Prostate gland (tissue), 2 donors: ENCODE measurements around the gene PADI2. TPM values are rescaled to one million over a fixed set of nuclear protein-coding genes. Genes with fewer than 3 reads are reported as not detected.

Experiments used
- DNase-seq: peaks from one replicate; pipeline ENCODE4 v3.0.0-alpha.2; 2019; ENCODE audit warnings: low spot score
- H3K27ac ChIP-seq, 2 donors: fragments of 200-600 bp; sonication (generic); 2 replicates each; pipeline ENCODE4 v1.5.1; 2017 to 2019
- H3K27me3 ChIP-seq: fragments of 200-600 bp; sonication (generic); replicated peaks from 2 replicates; pipeline ENCODE4 v1.5.1; 2019; ENCODE audit not compliant: insufficient read depth
- H3K36me3 ChIP-seq, 2 donors: fragments of 200-600 bp; sonication (generic); 1 replicate in 1 of 2; 2 replicates in 1 of 2; pipeline versions ENCODE4 v1.5.1 to v1.8.1; 2017 to 2019
- H3K4me1 ChIP-seq: fragments of 200-600 bp; sonication (generic); replicated peaks from 2 replicates; pipeline ENCODE4 v1.5.1; 2019
- H3K4me3 ChIP-seq, 2 donors: fragments of 200-600 bp; sonication (generic); 2 replicates each; pipeline ENCODE4 v1.5.1; 2017 to 2019
- H3K9me3 ChIP-seq: fragments of 200-600 bp; sonication (generic); 2 replicates; pipeline ENCODE4 v1.5.1; 2017
- POLR2A ChIP-seq: fragments of 450-650 bp; IDR thresholded peaks from one replicate; pipeline ENCODE4 v1.6.1; 2016; ENCODE audit warnings: antibody characterized with exemption, mild to moderate bottlenecking
- POLR2AphosphoS5 ChIP-seq: sonication (generic); formaldehyde crosslinking; IDR thresholded peaks from one replicate; pipeline ENCODE4 v1.6.1; 2017; ENCODE audit warnings: antibody characterized with exemption
- WGBS: methylation state at CpG from one replicate; pipeline ENCODE4 v1.1.5; 2018; 5-methylcytosine and 5-hydroxymethylcytosine counted together
- intact Hi-C: fragments of 100-400 bp; cut with DNase I; formaldehyde crosslinking; loops from one replicate; pipeline ENCODE4 v1.14.2; 2022
- total RNA-seq, 2 donors: library from RNA; depleted of rRNA; stranded (reverse); fragments of >200 nt; gene quantifications; one replicate each; pipeline ENCODE4 v1.1.0, GENCODE V29; 2016
- TF ChIP-seq, protein P1 (sequence below), 4 experiments: fragments of 200-600 bp in 2 of 4; fragments of 450-650 bp in 2 of 4; sonication (generic) in 2 of 4; IDR thresholded peaks; 1 replicate in 3 of 4; 2 replicates in 1 of 4; pipeline ENCODE4 v1.5.1; 2016 to 2019; ENCODE audit warnings: antibody characterized with exemption in 4 of 4, mild to moderate bottlenecking in 2 of 4, moderate library complexity in 2 of 4

Gene PADI2
- total RNA-seq, 2 donors from 2014 or later: 1.1 to 5.0 TPM

DNA sequence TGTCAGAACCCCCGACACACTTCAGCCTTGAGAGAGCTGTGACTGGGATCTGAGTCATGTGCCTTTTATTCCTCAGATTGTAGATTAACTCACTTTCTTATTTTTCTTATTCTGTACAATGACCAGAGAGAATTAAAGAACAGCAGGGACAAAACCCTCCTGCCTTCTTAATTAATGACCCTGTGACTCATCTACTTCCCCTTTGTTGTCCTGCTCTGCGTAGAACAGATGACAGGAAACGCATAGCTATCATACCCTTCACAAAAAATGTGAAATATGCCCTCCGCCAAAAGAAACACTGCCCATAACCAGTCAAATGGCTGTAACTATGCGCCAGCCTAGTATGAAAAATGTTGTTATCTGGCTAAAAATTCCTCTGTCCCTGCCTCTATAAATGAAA lies 9.1 kb upstream of the PADI2 start:
- TF ChIP-seq, protein P1, sequence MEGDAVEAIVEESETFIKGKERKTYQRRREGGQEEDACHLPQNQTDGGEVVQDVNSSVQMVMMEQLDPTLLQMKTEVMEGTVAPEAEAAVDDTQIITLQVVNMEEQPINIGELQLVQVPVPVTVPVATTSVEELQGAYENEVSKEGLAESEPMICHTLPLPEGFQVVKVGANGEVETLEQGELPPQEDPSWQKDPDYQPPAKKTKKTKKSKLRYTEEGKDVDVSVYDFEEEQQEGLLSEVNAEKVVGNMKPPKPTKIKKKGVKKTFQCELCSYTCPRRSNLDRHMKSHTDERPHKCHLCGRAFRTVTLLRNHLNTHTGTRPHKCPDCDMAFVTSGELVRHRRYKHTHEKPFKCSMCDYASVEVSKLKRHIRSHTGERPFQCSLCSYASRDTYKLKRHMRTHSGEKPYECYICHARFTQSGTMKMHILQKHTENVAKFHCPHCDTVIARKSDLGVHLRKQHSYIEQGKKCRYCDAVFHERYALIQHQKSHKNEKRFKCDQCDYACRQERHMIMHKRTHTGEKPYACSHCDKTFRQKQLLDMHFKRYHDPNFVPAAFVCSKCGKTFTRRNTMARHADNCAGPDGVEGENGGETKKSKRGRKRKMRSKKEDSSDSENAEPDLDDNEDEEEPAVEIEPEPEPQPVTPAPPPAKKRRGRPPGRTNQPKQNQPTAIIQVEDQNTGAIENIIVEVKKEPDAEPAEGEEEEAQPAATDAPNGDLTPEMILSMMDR (IDR thresholded peaks at IDR 0.05): no peak
- TF ChIP-seq POLR2AphosphoS5: peak; percentile 24
- DNase-seq: no peak
- Histone ChIP-seq H3K9me3 (no peaks in the 10 kb centered on the region), H3K4me3 (no peak overlapping the region), H3K27me3 (no peaks in the 10 kb centered on the region), H3K27ac (no peak overlapping the region), H3K4me1 (no peaks in the 10 kb centered on the region), H3K36me3 (no peaks in the 10 kb centered on the region)
- 39% methylated on average over 5 of the region's 5 CpGs for whole genome bisulfite sequencing
- intact Hi-C loops: loop anchor here (10.0 kb wide), 1 partner anchor 206 kb away; no protein-coding TSS in a partner anchor

GRCh38 chr1:17125756-17126237 lies 6.5 kb upstream of the PADI2 start:
- Histone ChIP-seq H3K27ac (no peak overlapping the region), H3K27me3 (no peaks in the 10 kb centered on the region), H3K4me1 (no peaks in the 10 kb centered on the region), H3K9me3 (no peaks in the 10 kb centered on the region), H3K4me3 (no peak overlapping the region), H3K36me3 (no peaks in the 10 kb centered on the region)
- WGBS: 14% methylated on average over 16 of the region's 16 CpGs
- TF ChIP-seq POLR2AphosphoS5: peak; percentile 11
- TF ChIP-seq, protein P1 (IDR thresholded peaks at IDR 0.05): peak; percentile 92 to 98 (median 96)
- TF ChIP-seq POLR2A: no peak
- peak; percentile 84 for DNase-seq
- intact Hi-C loops: loop anchor here (2.0 to 10.0 kb wide), 2 partner anchors 111 to 209 kb away; no protein-coding TSS in a partner anchor

DNA sequence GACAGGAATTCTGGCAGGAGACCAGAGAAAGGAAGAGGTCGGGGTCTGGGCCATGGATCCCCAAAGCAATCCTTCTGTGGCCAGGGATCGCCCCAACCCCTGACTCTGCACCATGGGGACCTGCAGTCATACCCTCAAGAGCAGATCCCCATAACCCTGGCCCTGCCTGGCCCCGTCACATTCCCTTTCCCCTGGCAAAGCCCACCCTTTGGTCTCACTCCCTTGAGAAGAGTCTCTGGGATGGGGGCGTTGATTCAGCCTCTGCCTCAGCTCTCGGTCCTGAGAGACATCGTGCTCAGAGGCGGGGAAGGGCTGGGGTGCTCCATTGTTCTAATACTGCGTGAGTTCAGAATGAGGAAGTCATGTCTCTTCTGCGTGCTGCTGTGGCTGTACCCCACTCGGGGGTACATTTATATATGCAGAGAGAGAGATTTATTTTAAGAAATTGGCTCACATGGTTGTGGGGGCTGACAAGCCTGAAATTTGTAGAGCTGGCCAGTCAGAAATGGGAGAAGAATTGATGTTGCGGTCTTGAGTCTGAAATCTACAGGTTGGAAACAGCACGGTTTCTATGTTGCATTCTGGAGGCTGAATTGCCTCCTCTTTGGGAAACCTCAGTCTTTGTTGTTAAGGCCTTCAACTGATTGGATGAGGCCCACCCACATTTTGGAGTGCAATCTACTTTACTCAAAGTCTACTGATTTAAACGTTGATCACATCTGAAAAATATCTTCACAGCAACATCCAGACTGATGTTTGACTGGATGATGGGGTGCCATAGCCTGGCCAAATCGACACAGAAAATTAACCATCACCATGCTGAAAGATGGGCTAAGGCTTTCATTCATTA lies 4.2 kb upstream of the PADI2 start:
- Histone ChIP-seq H3K36me3 (no peaks in the 10 kb centered on the region), H3K9me3 (no peaks in the 10 kb centered on the region), H3K27ac (no peak overlapping the region), H3K27me3 (no peaks in the 10 kb centered on the region), H3K4me1 (peaks cover 3% of the 10 kb centered on the region), H3K4me3 (no peak overlapping the region)
- no peak for DNase-seq
- TF ChIP-seq POLR2A: no peak
- intact Hi-C loops: loop anchor here (2.0 to 10.0 kb wide), 2 partner anchors 113 to 211 kb away; no protein-coding TSS in a partner anchor
- WGBS: 77% methylated on average over 14 of the region's 14 CpGs

DNA sequence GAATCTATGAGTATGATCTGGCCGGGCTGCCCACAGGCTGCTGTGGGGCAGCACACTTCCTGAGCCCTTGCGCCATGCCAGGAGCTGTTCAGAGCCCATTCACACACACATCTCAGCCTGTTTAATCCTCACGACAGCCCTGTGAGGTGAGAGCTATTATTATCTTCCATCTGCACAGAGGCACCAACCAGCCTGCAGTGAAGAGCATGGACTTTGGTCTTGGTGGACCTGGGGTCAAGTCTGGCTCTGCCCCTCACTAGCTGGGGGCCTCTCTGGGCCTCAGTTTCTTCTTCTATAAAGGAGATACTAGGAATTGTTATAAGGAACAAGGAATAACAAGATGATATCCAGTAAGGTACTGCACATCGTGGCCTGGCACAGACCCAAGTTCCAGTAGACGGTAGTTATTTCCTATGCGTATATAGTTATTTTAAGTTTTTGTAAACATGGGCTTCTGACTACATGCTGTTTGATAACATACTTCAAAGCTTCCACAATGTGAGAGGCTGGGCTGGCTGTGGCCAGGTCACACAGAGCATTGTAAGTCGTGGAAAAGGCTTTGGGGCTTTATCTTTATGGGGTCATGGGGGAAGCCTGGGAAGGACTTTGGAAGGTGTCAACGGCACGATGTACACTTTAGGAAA lies 3.4 kb upstream of the PADI2 start:
- H3K9me3 ChIP-seq: no peaks in the 10 kb centered on the region
- WGBS: 51% methylated on average over 9 of the region's 9 CpGs

DNA sequence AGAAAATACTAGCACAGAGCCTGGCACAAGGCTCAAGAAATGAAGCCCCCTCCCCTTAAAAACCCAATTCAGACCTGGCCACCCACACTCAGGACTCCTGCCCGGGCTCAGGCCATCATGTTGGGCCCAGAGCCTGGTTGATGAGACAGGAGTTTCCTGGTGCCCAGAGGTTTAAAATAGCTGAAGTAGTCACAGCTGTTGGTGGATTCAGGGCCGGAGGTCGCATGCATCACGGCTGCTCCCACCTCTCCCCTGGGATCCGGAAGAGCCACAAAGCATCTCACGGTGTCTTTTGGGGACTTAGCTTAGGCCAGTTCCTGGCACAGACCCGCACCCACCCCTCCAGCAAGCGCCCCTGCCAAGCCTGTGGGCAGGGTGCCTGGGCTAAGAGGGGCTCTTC lies 2.6 kb upstream of the PADI2 start:
- WGBS: 79% methylated on average over 8 of the region's 8 CpGs
- Histone ChIP-seq H3K9me3 (no peaks in the 10 kb centered on the region), H3K36me3 (no peaks in the 10 kb centered on the region), H3K4me3 (no peak overlapping the region), H3K27ac (no peak overlapping the region), H3K27me3 (no peaks in the 10 kb centered on the region), H3K4me1 (peaks cover 3% of the 10 kb centered on the region)
- TF ChIP-seq, protein P1 (IDR thresholded peaks at IDR 0.05): no peak
- TF ChIP-seq POLR2AphosphoS5: no peak
- DNase-seq: no peak
- intact Hi-C loops: loop anchor here (10.0 kb wide), 1 partner anchor 213 kb away; no protein-coding TSS in a partner anchor

More for the DNA sequence above, 3.4 kb upstream of the PADI2 start:
- no peak for TF ChIP-seq POLR2AphosphoS5
- TF ChIP-seq POLR2A: no peak
- TF ChIP-seq, protein P1 (IDR thresholded peaks at IDR 0.05): no peak
- Histone ChIP-seq H3K27ac (no peak overlapping the region), H3K4me1 (peaks cover 3% of the 10 kb centered on the region), H3K4me3 (no peak overlapping the region), H3K27me3 (no peaks in the 10 kb centered on the region), H3K36me3 (no peaks in the 10 kb centered on the region)
- DNase-seq: no peak
- intact Hi-C loops: loop anchor here (10.0 kb wide), 1 partner anchor 212 kb away; no protein-coding TSS in a partner anchor
